K562 (cell line): ENCODE results near the gene PTCH1. TPM values are rescaled to one million over a fixed set of nuclear protein-coding genes. Genes with fewer than 3 reads are reported as not detected.

Experiments
- ATF1 ChIP-seq, 2 experiments: fragments of 450-650 bp in 1 of 2; IDR thresholded peaks; 2 replicates each; pipeline ENCODE4 v1.6.1; 2016; ENCODE audit warnings: missing compliant biosample characterization in 1 of 2, missing genetic modification characterization in 1 of 2
- E2F6 ChIP-seq, 2 experiments: IDR thresholded peaks; 2 replicates each; pipeline ENCODE4 v1.6.1; 2011; ENCODE audit warnings: borderline replicate concordance in 1 of 2, control low read depth in 1 of 2, low read depth in 1 of 2, low read length in 1 of 2, mild to moderate bottlenecking in 1 of 2, mixed read lengths in 1 of 2, moderate library complexity in 1 of 2; ENCODE audit not compliant: insufficient read depth in 1 of 2, insufficient read length in 1 of 2, poor library complexity in 1 of 2, severe bottlenecking in 1 of 2; ENCODE audit errors: extremely low read depth in 1 of 2
- ETV6 ChIP-seq, 3 experiments: fragments of 150-350 bp in 1 of 3; sonication (generic) in 1 of 3; formaldehyde crosslinking in 1 of 3; IDR thresholded peaks; 2 replicates each; pipeline versions ENCODE4 v1.6.1 to v1.8.0; 2014 to 2022; ENCODE audit warnings: borderline replicate concordance in 2 of 3, low read depth in 2 of 3, antibody characterized with exemption in 1 of 3, low read length in 1 of 3, mild to moderate bottlenecking in 1 of 3, missing genetic modification reagents in 1 of 3
- HINFP ChIP-seq: fragments of 450-650 bp; conservative IDR thresholded peaks from 2 replicates; pipeline ENCODE4 v1.6.1; 2016; ENCODE audit warnings: missing genetic modification characterization, low read depth, mild to moderate bottlenecking, control low read depth, missing compliant biosample characterization
- NCOA2 ChIP-seq, 2 experiments: fragments of 450-650 bp; IDR thresholded peaks; 2 replicates each; pipeline ENCODE4 v1.6.1; 2018; ENCODE audit warnings: mild to moderate bottlenecking in 2 of 2, moderate library complexity in 1 of 2; ENCODE audit not compliant: partially characterized antibody in 2 of 2
- NR1H2 ChIP-seq: sonication (generic); formaldehyde crosslinking; IDR thresholded peaks from 2 replicates; pipeline ENCODE4 v1.4.0; 2020; ENCODE audit warnings: mild to moderate bottlenecking, missing genetic modification reagents
- PHF20 ChIP-seq: fragments of 450-650 bp; IDR thresholded peaks from 2 replicates; pipeline ENCODE4 v1.6.1; 2018; ENCODE audit not compliant: partially characterized antibody
- POLR2AphosphoS2 ChIP-seq: IDR thresholded peaks from 2 replicates; pipeline ENCODE4 v1.6.1; 2012; ENCODE audit warnings: low read length, improper control_type of control experiment
- RHOXF2B ChIP-seq: fragments of 250-450 bp; sonication (Bioruptor Pico); conservative IDR thresholded peaks from 2 replicates; pipeline ENCODE4 v1.5.1; 2021
- SMAD4 ChIP-seq: fragments of 250-450 bp; sonication (Bioruptor Pico); conservative IDR thresholded peaks from 2 replicates; pipeline ENCODE4 v1.8.0; 2021; ENCODE audit warnings: inconsistent platforms, mild to moderate bottlenecking, moderate library complexity
- SOX6 ChIP-seq: fragments of 450-650 bp; IDR thresholded peaks from 2 replicates; pipeline ENCODE4 v1.6.1; 2014; ENCODE audit warnings: mild to moderate bottlenecking
- TOE1 ChIP-seq, 2 experiments: fragments of 450-650 bp in 1 of 2; sonication (generic) in 1 of 2; formaldehyde crosslinking in 1 of 2; IDR thresholded peaks; 2 replicates each; pipeline versions ENCODE4 v1.7.1 to v1.8.0; 2016 to 2022; ENCODE audit warnings: borderline replicate concordance in 2 of 2, mild to moderate bottlenecking in 2 of 2, antibody characterized with exemption in 1 of 2, inconsistent platforms in 1 of 2, low read depth in 1 of 2, missing genetic modification reagents in 1 of 2, moderate library complexity in 1 of 2
- TRIM24 ChIP-seq, 2 experiments: fragments of 450-650 bp; IDR thresholded peaks; 2 replicates each; pipeline ENCODE4 v1.6.1; 2016
- XRCC4 ChIP-seq: IDR thresholded peaks from one replicate; pipeline ENCODE4 v1.6.1; 2011; ENCODE audit not compliant: insufficient read depth, insufficient read length; ENCODE audit errors: extremely low read depth
- ZBTB11 ChIP-seq, 3 experiments: fragments of 200-800 bp in 1 of 3; fragments of 250-450 bp in 1 of 3; fragments of 450-650 bp in 1 of 3; sonication (Bioruptor Pico) in 1 of 3; sonication (Bioruptor generic) in 1 of 3; formaldehyde crosslinking in 1 of 3; IDR thresholded peaks; 2 replicates each; pipeline versions ENCODE4 v1.6.1 to v1.8.0; 2016 to 2022; ENCODE audit warnings: mild to moderate bottlenecking in 2 of 3, missing genetic modification characterization in 2 of 3, missing compliant biosample characterization in 1 of 3, moderate library complexity in 1 of 3
- ZNF124 ChIP-seq: sonication (generic); formaldehyde crosslinking; IDR thresholded peaks from 2 replicates; pipeline ENCODE4 v1.8.1; 2022; ENCODE audit warnings: missing genetic modification reagents
- ZNF146 ChIP-seq: IDR thresholded peaks from one replicate; pipeline ENCODE4 v1.6.1; 2018; ENCODE audit warnings: missing compliant biosample characterization; ENCODE audit not compliant: unreplicated experiment
- ZNF583 ChIP-seq: fragments of 250-450 bp; sonication (Bioruptor Pico); IDR thresholded peaks from 2 replicates; pipeline ENCODE4 v1.4.0; 2020
- ZNF584 ChIP-seq: fragments of 200-800 bp; sonication (Bioruptor generic); IDR thresholded peaks from 2 replicates; pipeline ENCODE4 v1.6.1; 2016; ENCODE audit warnings: low read depth, mild to moderate bottlenecking, missing genetic modification characterization, missing compliant biosample characterization
- polyA plus RNA-seq, 8 experiments: library from polyadenylated mRNA; depleted of rRNA in 4 of 8; stranded (reverse) in 5 of 8; unstranded in 3 of 8; fragments of >200 nt; fragmentation: Nextera tagmentation in 2 of 8; fragmentation: Illumina TruSeq in 1 of 8; extraction: Ambion mirVana in 2 of 8; extraction: Trizol in 1 of 8; gene quantifications; 2 replicates each; pipeline versions ENCODE4 v1.2.1 to v1.2.3, GENCODE V29; 2011 to 2014; ENCODE audit warnings: inconsistent platforms in 1 of 8, missing spikeins in 1 of 8
- total RNA-seq, 7 experiments: library from RNA; depleted of rRNA in 6 of 7; stranded (reverse); fragments of >200 nt in 6 of 7; fragmentation: Illumina TruSeq in 2 of 7; extraction: Trizol in 2 of 7; gene quantifications; 2 replicates each; pipeline versions ENCODE4 v1.2.1 to v1.2.3, GENCODE V29; 2011 to 2021; ENCODE audit warnings: low replicate concordance in 1 of 7

PTCH1 gene
- total and polyA plus RNA-seq, 9 of the 15 experiments (the other 6 are each of a cell fraction or from before 2014, with no cell fraction given): 0.70 to 9.9 (median 3.8) TPM

GRCh38 chr9:95411054-95411892 is 105.5 kb downstream of the PTCH1 start (continued):
- TF ChIP-seq ZBTB11 (CRISPR knock-in tag; IDR thresholded peaks at IDR 0.05) (no peak), TRIM24 (IDR thresholded peaks at IDR 0.05) (peak; percentile 24 to 73; a peak in 2 of 4 replicates), PHF20 (no peak), NCOA2 (IDR thresholded peaks at IDR 0.05; ENCODE audit: partially characterized antibody in 2 of 2) (no peak), ZNF584 (CRISPR knock-in tag) (0 out of 2 replicates have a peak, but pooled peaks have one; percentile 16), SMAD4 (peak; percentile 55), ETV6 (IDR thresholded peaks at IDR 0.05; ENCODE audit: borderline replicate concordance in 1 of 2, low read depth in 2 of 2, low read length in 1 of 2) (peak in 1 of 2 experiments; percentile 59; a peak in 2 of 4 replicates), ETV6 (CRISPR knock-in tag; IDR thresholded peaks at IDR 0.05; ENCODE audit: borderline replicate concordance) (no peak), ZNF146 (CRISPR knock-in tag) (no peak), ATF1 (CRISPR knock-in tag; IDR thresholded peaks at IDR 0.05) (no peak), ATF1 (tag; IDR thresholded peaks at IDR 0.05) (peak; percentile 46; the same call in 1 of the 2 replicates), RHOXF2B (CRISPR knock-in tag) (no peak), ZNF124 (no peak), SOX6 (peak; percentile 32; the same call in 1 of the 2 replicates), NR1H2 (no peak), ZNF583 (CRISPR knock-in tag) (no peak), E2F6 (IDR thresholded peaks at IDR 0.05; ENCODE audit: borderline replicate concordance in 1 of 2, extremely low read depth in 1 of 2, insufficient read depth in 1 of 2, insufficient read length in 1 of 2, low read depth in 1 of 2, low read length in 1 of 2, poor library complexity in 1 of 2, severe bottlenecking in 1 of 2) (peak; percentile 66 to 88), HINFP (tag) (no peak), TOE1 (IDR thresholded peaks at IDR 0.05; ENCODE audit: borderline replicate concordance) (peak; percentile 45; the same call in 1 of the 2 replicates), TOE1 (CRISPR knock-in tag; IDR thresholded peaks at IDR 0.05; ENCODE audit: borderline replicate concordance, low read depth) (no peak), XRCC4 (no peak), POLR2AphosphoS2 (no peak)
